GM06990 (cell line): Measurements from ENCODE around the gene DDX1.

Source experiments
- DNase-seq: peaks from one replicate; pipeline ENCODE4 v3.0.0-alpha.2; 2011; ENCODE audit not compliant: insufficient read length; ENCODE audit errors: extremely low read depth
- H3K27me3 ChIP-seq: replicated peaks from 2 replicates; pipeline ENCODE4 v1.6.0; 2011; ENCODE audit warnings: low read length; ENCODE audit not compliant: control insufficient read depth, insufficient read depth
- H3K36me3 ChIP-seq: 2 replicates; pipeline ENCODE4 v1.5.1; 2011; ENCODE audit warnings: low read length; ENCODE audit not compliant: control insufficient read depth, insufficient read depth
- H3K4me3 ChIP-seq: replicated peaks from 2 replicates; pipeline ENCODE4 v1.5.1; 2011; ENCODE audit warnings: low read depth, mild to moderate bottlenecking, control low read depth, low read length
- TF ChIP-seq, protein P1 (sequence below): IDR thresholded peaks from 2 replicates; pipeline ENCODE4 v1.5.1; 2011; ENCODE audit warnings: low read length, control low read depth, mild to moderate bottlenecking, inconsistent platforms; ENCODE audit not compliant: insufficient read depth, poor library complexity, severe bottlenecking

Gene DDX1

DNA sequence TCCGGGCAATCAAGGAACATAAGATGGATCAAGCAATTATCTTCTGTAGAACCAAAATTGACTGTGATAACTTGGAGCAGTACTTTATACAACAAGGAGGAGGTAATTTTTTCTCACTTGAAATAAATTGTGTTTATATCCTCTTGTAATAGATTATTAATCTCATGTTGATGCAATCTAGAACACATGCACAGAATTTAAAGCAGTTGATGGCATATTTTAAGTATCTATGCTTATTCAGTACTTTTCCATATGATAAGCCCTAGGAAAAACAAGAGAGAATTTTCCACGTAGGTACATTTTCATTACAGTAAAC is 31.8 kb downstream of the DDX1 start:
- peaks cover 10% of the 10 kb centered on the region for H3K36me3 ChIP-seq
- TF ChIP-seq, protein P1, sequence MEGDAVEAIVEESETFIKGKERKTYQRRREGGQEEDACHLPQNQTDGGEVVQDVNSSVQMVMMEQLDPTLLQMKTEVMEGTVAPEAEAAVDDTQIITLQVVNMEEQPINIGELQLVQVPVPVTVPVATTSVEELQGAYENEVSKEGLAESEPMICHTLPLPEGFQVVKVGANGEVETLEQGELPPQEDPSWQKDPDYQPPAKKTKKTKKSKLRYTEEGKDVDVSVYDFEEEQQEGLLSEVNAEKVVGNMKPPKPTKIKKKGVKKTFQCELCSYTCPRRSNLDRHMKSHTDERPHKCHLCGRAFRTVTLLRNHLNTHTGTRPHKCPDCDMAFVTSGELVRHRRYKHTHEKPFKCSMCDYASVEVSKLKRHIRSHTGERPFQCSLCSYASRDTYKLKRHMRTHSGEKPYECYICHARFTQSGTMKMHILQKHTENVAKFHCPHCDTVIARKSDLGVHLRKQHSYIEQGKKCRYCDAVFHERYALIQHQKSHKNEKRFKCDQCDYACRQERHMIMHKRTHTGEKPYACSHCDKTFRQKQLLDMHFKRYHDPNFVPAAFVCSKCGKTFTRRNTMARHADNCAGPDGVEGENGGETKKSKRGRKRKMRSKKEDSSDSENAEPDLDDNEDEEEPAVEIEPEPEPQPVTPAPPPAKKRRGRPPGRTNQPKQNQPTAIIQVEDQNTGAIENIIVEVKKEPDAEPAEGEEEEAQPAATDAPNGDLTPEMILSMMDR = no peak
- no peak overlapping the region for H3K4me3 ChIP-seq
- H3K27me3 ChIP-seq = no peaks in the 10 kb centered on the region
- DNase-seq = no peak

DNA sequence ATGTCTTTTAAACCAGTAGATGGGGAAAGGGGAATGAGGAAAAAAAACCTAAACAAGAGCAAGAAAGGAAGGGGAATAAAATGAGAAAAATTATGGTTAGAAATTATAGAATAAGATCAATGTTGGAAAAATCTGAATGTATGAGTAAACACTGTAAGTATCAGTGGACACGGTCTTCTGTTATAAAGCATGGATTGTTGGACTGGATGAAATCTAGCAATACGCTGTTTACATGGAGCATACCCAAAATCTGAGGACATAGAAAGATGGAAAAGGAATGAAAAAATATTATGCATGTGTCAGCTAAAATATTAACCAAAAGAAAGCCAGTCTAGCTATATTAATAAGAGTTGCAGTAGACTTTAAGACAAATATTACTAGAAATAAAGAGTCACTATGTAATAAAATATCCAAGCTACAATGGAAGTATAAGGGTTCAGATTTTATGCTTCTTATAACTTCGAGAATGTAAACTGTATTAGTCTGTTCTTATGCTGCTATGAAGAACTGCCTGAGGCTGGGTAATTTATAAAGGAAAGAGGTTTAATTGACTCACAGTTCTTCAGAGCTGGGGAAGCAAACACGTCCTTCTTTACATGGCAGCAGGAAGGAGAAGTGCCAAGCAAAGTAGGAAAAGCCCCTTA is 32.4 kb downstream of the DDX1 start:
- DNase-seq = no peak
- Histone ChIP-seq H3K4me3 (no peak overlapping the region), H3K27me3 (no peaks in the 10 kb centered on the region), H3K36me3 (peaks cover 5% of the 10 kb centered on the region)
- TF ChIP-seq, protein P1 = no peak

DNA sequence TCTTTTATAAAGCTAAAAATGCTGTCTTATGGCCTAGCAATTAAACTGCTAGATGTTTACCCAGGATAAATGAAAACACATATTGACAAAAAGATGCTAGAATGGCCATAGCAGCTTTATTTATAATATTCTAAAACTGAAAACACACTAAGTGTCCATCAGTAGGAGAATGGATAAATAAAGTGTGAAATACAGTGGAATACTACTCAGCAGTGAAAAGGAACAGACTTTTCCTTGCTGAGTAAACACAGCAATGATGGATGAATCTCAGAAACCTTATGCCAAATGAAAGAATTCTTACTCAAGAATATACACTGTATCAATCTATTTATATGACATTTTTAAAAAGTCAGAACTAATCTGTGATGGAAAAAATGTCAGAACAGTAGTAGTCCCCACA is 33.2 kb downstream of the DDX1 start:
- H3K36me3 ChIP-seq = peaks cover 2% of the 10 kb centered on the region; the same call in 1 of the 2 replicates
- TF ChIP-seq, protein P1 = no peak
- H3K4me3 ChIP-seq = no peak overlapping the region
- no peaks in the 10 kb centered on the region for H3K27me3 ChIP-seq
- DNase-seq = no peak

DNA sequence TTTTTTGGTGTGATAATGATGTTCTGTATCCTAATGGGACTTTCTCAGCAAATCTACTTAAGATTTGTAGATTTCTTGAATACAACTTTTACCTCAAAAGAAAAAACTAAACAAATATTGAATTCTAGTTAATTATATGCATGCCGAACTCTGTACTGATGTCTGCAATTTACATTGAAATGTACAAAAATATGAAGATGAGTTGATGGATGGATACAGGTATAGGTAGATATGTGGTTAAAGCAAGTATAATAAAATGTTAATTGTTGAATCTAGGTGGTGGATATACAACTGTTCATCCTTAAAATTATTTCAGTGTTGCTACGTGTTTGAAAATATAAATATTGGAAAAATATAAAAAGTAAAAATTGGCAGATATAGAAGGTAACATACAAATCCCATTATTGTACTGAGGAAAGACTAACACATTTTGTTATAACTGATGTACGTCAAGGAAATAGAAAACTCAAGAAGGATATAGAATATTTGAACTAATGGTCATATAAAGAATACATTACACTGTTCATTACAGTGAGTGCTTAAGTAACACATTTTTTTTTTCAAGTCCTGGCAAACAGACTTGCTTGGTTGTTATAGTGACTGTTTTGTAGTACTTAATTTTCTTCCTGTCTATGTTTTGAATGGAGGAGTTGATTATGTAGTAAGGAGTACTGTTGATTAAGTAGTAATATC is 33.8 kb downstream of the DDX1 start:
- TF ChIP-seq, protein P1 = no peak
- Histone ChIP-seq H3K4me3 (no peak overlapping the region), H3K27me3 (no peaks in the 10 kb centered on the region), H3K36me3 (peaks cover 2% of the 10 kb centered on the region; the same call in 1 of the 2 replicates)
- DNase-seq = no peak

DNA sequence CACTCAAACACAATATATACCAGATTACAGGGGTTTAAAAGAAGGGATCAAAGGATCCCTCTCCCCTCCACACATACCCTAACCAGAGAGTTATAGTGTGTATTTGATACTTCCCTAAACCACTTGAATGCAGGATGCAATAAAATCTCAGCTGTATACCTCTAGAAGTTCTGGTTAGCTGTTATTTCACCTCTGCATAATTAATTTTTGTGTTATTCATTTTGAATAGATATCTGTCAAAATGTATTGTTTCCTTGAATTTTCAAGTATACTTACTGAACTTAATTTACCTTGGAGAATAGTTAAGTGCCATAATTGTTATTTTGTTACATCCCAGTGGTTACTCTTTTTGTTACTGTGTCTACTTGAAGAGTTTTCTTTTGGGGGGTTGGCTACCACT is 34.5 kb downstream of the DDX1 start:
- peaks cover 4% of the 10 kb centered on the region for H3K36me3 ChIP-seq
- H3K4me3 ChIP-seq = no peak overlapping the region
- DNase-seq = no peak
- TF ChIP-seq, protein P1 = no peak
- no peaks in the 10 kb centered on the region for H3K27me3 ChIP-seq
